Breast epithelium (tissue), 3 donors: ENCODE measurements around the gene FLT4.

Experiments used
- CTCF ChIP-seq, 3 donors: fragments of 450-650 bp; IDR thresholded peaks; one replicate each; pipeline ENCODE4 v1.5.1; 2016 to 2017; ENCODE audit warnings: antibody characterized with exemption in 3 of 3, mild to moderate bottlenecking in 3 of 3, moderate library complexity in 3 of 3
- POLR2AphosphoS5 ChIP-seq, 3 donors: sonication (generic); formaldehyde crosslinking; IDR thresholded peaks; one replicate each; pipeline ENCODE4 v1.6.1; 2017; ENCODE audit warnings: antibody characterized with exemption in 3 of 3

- no peak for TF ChIP-seq CTCF (IDR thresholded peaks at IDR 0.05)
- no peak for TF ChIP-seq POLR2AphosphoS5 (IDR thresholded peaks at IDR 0.05)
Observed at GRCh38 chr5:180555168-180555921, 94.1 kb downstream of the FLT4 start.
